Measurements from ENCODE around the gene TMPRSS9. TPM values are rescaled to one million over a fixed set of nuclear protein-coding genes. Genes with fewer than 3 reads are reported as not detected.

TMPRSS9 gene
- polyA plus RNA-seq, 1 donor from 2014 or later = not detected

DNA sequence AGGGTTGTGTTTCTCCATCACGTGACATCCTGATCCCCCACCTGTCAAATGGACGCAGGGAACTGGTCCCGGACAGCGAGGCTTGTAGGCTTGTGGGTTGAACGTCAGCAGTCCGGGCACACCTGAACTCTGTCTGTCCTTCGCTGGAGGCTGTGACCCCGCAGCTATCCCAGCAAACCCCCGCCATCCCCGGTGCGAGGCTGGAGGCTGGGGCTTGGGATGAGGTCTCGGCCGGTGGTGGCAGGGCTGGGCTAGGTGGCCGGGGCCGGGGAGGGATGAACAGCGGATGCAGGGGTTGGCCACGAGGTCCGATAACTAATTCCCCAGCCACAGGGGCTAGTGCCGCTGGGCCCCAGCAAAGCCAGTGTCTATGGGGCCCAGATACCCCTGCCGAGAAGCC, 40.5 kb upstream of the TMPRSS9 start:
- no peaks in the 10 kb centered on the region for H3K79me2 ChIP-seq (replicated peaks; ENCODE audit: insufficient read depth, low read length)
- no peaks in the 10 kb centered on the region for H3K9me2 ChIP-seq (ENCODE audit: insufficient read depth, low read length)
- TF ChIP-seq EZH2 (IDR thresholded peaks at IDR 0.05; ENCODE audit: borderline replicate concordance, insufficient read depth, low read length, poor library complexity, severe bottlenecking) (no peak), MXI1 (conservative IDR thresholded peaks at IDR 0.05; ENCODE audit: poor library complexity, severe bottlenecking) (no peak), TAF1 (IDR thresholded peaks at IDR 0.05; ENCODE audit: low read depth) (no peak), EP300 (conservative IDR thresholded peaks at IDR 0.05; ENCODE audit: poor library complexity, severe bottlenecking) (no peak), SMC3 (conservative IDR thresholded peaks at IDR 0.05; ENCODE audit: poor library complexity) (no peak), RAD21 (conservative IDR thresholded peaks at IDR 0.05) (no peak), POLR2AphosphoS5 (IDR thresholded peaks at IDR 0.05) (no peak)
- TF ChIP-seq, protein P1, sequence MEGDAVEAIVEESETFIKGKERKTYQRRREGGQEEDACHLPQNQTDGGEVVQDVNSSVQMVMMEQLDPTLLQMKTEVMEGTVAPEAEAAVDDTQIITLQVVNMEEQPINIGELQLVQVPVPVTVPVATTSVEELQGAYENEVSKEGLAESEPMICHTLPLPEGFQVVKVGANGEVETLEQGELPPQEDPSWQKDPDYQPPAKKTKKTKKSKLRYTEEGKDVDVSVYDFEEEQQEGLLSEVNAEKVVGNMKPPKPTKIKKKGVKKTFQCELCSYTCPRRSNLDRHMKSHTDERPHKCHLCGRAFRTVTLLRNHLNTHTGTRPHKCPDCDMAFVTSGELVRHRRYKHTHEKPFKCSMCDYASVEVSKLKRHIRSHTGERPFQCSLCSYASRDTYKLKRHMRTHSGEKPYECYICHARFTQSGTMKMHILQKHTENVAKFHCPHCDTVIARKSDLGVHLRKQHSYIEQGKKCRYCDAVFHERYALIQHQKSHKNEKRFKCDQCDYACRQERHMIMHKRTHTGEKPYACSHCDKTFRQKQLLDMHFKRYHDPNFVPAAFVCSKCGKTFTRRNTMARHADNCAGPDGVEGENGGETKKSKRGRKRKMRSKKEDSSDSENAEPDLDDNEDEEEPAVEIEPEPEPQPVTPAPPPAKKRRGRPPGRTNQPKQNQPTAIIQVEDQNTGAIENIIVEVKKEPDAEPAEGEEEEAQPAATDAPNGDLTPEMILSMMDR (IDR thresholded peaks at IDR 0.05; ENCODE audit: poor library complexity, severe bottlenecking) = no peak
- TF ChIP-seq, protein P2, sequence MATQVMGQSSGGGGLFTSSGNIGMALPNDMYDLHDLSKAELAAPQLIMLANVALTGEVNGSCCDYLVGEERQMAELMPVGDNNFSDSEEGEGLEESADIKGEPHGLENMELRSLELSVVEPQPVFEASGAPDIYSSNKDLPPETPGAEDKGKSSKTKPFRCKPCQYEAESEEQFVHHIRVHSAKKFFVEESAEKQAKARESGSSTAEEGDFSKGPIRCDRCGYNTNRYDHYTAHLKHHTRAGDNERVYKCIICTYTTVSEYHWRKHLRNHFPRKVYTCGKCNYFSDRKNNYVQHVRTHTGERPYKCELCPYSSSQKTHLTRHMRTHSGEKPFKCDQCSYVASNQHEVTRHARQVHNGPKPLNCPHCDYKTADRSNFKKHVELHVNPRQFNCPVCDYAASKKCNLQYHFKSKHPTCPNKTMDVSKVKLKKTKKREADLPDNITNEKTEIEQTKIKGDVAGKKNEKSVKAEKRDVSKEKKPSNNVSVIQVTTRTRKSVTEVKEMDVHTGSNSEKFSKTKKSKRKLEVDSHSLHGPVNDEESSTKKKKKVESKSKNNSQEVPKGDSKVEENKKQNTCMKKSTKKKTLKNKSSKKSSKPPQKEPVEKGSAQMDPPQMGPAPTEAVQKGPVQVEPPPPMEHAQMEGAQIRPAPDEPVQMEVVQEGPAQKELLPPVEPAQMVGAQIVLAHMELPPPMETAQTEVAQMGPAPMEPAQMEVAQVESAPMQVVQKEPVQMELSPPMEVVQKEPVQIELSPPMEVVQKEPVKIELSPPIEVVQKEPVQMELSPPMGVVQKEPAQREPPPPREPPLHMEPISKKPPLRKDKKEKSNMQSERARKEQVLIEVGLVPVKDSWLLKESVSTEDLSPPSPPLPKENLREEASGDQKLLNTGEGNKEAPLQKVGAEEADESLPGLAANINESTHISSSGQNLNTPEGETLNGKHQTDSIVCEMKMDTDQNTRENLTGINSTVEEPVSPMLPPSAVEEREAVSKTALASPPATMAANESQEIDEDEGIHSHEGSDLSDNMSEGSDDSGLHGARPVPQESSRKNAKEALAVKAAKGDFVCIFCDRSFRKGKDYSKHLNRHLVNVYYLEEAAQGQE (IDR thresholded peaks at IDR 0.05; ENCODE audit: borderline replicate concordance) = no peak
- H3K4me3 ChIP-seq (ENCODE audit: low read length) = no peak overlapping the region
- H3K27ac ChIP-seq (ENCODE audit: low read length) = no peak overlapping the region
- no peaks in the 10 kb centered on the region for H3K9me3 ChIP-seq (ENCODE audit: low read length)
- no peak overlapping the region for H3K9ac ChIP-seq (ENCODE audit: low read length)
- H4K20me1 ChIP-seq (ENCODE audit: insufficient read depth) = no peaks in the 10 kb centered on the region
- H3K36me3 ChIP-seq (ENCODE audit: insufficient read depth, low read length) = no peaks in the 10 kb centered on the region
- no peak overlapping the region for H3K4me2 ChIP-seq (ENCODE audit: low read length)
- H3K27me3 ChIP-seq (ENCODE audit: insufficient read depth, low read depth, low read length) = no peaks in the 10 kb centered on the region
- no peaks in the 10 kb centered on the region for H3F3A ChIP-seq (ENCODE audit: insufficient read depth, low read length, poor library complexity, severe bottlenecking)
- no peak overlapping the region for H2AFZ ChIP-seq (ENCODE audit: low read depth, low read length)

DNA sequence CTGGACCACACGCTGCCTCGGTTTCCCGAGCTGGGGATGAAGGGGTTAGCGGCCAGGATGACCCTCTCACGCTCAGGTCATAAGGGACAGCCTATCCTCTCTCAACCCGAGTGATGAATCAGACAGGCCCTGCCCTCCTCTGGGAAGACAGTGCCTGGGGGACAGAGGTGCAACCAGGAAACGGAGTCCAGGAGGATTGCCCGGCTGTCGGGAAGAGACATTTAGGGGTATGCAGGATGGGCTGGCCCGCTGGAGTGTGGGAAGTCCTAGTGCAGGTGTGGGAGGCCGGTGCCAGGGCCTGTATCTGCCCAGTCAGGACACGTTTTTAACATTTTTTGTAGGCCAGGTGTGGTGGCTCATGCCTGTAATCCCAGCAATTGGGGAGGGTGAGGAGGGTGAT, 40.0 kb upstream of the TMPRSS9 start:
- H4K20me1 ChIP-seq (ENCODE audit: insufficient read depth) = no peaks in the 10 kb centered on the region
- H3K27me3 ChIP-seq (ENCODE audit: insufficient read depth, low read depth, low read length) = no peaks in the 10 kb centered on the region
- no peak overlapping the region for H3K27ac ChIP-seq (ENCODE audit: low read length)
- H3K9ac ChIP-seq (ENCODE audit: low read length) = no peak overlapping the region
- no peak for TF ChIP-seq EZH2 (IDR thresholded peaks at IDR 0.05; ENCODE audit: borderline replicate concordance, insufficient read depth, low read length, poor library complexity, severe bottlenecking)
- TF ChIP-seq, protein P1 (IDR thresholded peaks at IDR 0.05; ENCODE audit: poor library complexity, severe bottlenecking) = no peak
- no peak for TF ChIP-seq MXI1 (conservative IDR thresholded peaks at IDR 0.05; ENCODE audit: poor library complexity, severe bottlenecking)
- no peaks in the 10 kb centered on the region for H3K9me3 ChIP-seq (ENCODE audit: low read length)
- no peak overlapping the region for H3K4me2 ChIP-seq (ENCODE audit: low read length)
- no peak overlapping the region for H2AFZ ChIP-seq (ENCODE audit: low read depth, low read length)
- H3K9me2 ChIP-seq (ENCODE audit: insufficient read depth, low read length) = no peaks in the 10 kb centered on the region
- no peaks in the 10 kb centered on the region for H3K79me2 ChIP-seq (replicated peaks; ENCODE audit: insufficient read depth, low read length)
- H3F3A ChIP-seq (ENCODE audit: insufficient read depth, low read length, poor library complexity, severe bottlenecking) = no peaks in the 10 kb centered on the region
- H3K4me3 ChIP-seq (ENCODE audit: low read length) = no peak overlapping the region
- no peaks in the 10 kb centered on the region for H3K36me3 ChIP-seq (ENCODE audit: insufficient read depth, low read length)

Measured in neural cell (in vitro differentiated cells).